Loucy (cell line): Measurements from ENCODE around the gene CAMKMT.

Experiments used
- H2AFZ ChIP-seq: fragments of 200-600 bp; sonication (generic); 2 replicates; pipeline ENCODE4 v1.6.0; 2016; ENCODE audit warnings: antibody characterized with exemption, mild to moderate bottlenecking, low read length, moderate library complexity
- H3F3A ChIP-seq: fragments of 200-600 bp; 2 replicates; pipeline ENCODE4 v1.6.0; 2016; ENCODE audit warnings: antibody characterized with exemption, low read depth, mild to moderate bottlenecking
- H3K27me3 ChIP-seq: fragments of 200-600 bp; sonication (generic); 2 replicates; pipeline ENCODE4 v1.6.1; 2014; ENCODE audit warnings: low read length, mild to moderate bottlenecking; ENCODE audit not compliant: insufficient read depth, poor library complexity, severe bottlenecking
- H3K36me3 ChIP-seq: fragments of 200-600 bp; sonication (generic); 2 replicates; pipeline ENCODE4 v1.6.1; 2016; ENCODE audit warnings: low read length; ENCODE audit not compliant: insufficient read depth
- H3K4me1 ChIP-seq: fragments of 200-600 bp; sonication (generic); 2 replicates; pipeline ENCODE4 v1.5.1; 2014; ENCODE audit warnings: low read length, mild to moderate bottlenecking; ENCODE audit not compliant: insufficient read depth, poor library complexity, severe bottlenecking
- H3K4me2 ChIP-seq: fragments of 200-600 bp; sonication (generic); 2 replicates; pipeline ENCODE4 v1.6.0; 2014; ENCODE audit warnings: antibody characterized with exemption, low read length, low read depth, mild to moderate bottlenecking; ENCODE audit not compliant: poor library complexity, severe bottlenecking
- H3K4me3 ChIP-seq: fragments of 200-600 bp; sonication (generic); 2 replicates; pipeline ENCODE4 v1.5.1; 2014; ENCODE audit warnings: low read length, mild to moderate bottlenecking, mixed read lengths; ENCODE audit not compliant: poor library complexity, severe bottlenecking
- H3K79me2 ChIP-seq: fragments of 200-600 bp; sonication (generic); 2 replicates; pipeline ENCODE4 v1.6.1; 2014; ENCODE audit warnings: low read length; ENCODE audit not compliant: insufficient read depth
- H3K9ac ChIP-seq: fragments of 200-600 bp; sonication (generic); 2 replicates; pipeline ENCODE4 v1.6.0; 2014; ENCODE audit warnings: mild to moderate bottlenecking, low read depth, low read length, moderate library complexity; ENCODE audit not compliant: poor library complexity, severe bottlenecking
- H3K9me2 ChIP-seq: fragments of 200-600 bp; sonication (generic); replicated peaks from 2 replicates; pipeline ENCODE4 v1.6.1; 2016; ENCODE audit warnings: low read depth, low read length, mixed read lengths
- H3K9me3 ChIP-seq: fragments of 200-600 bp; sonication (generic); 2 replicates; pipeline ENCODE4 v1.6.1; 2014; ENCODE audit warnings: mild to moderate bottlenecking, antibody characterized with exemption, low read length, low read depth; ENCODE audit not compliant: insufficient read depth
- H4K20me1 ChIP-seq: fragments of 200-600 bp; sonication (generic); 2 replicates; pipeline ENCODE4 v1.6.0; 2014; ENCODE audit warnings: antibody characterized with exemption, low read length, mild to moderate bottlenecking; ENCODE audit not compliant: insufficient read depth, poor library complexity, severe bottlenecking
- CTCF ChIP-seq: fragments of 200-600 bp; sonication (generic); conservative IDR thresholded peaks from 2 replicates; pipeline ENCODE4 v1.5.1; 2014; ENCODE audit warnings: mild to moderate bottlenecking, antibody characterized with exemption, low read length
- EZH2phosphoT487 ChIP-seq: fragments of 200-600 bp; IDR thresholded peaks from 2 replicates; pipeline ENCODE4 v1.6.1; 2018; ENCODE audit warnings: antibody characterized with exemption, mild to moderate bottlenecking, moderate library complexity, borderline replicate concordance

Gene CAMKMT

GRCh38 chr2:44649381-44649780, 287.6 kb downstream of the CAMKMT start:
- no peaks in the 10 kb centered on the region for H3K9me2 ChIP-seq
- TF ChIP-seq EZH2phosphoT487 (no peak), CTCF (no peak)
- H3K79me2 ChIP-seq: no peaks in the 10 kb centered on the region
- no peaks in the 10 kb centered on the region for H3K36me3 ChIP-seq
- no peak overlapping the region for H3K4me3 ChIP-seq
- H2AFZ ChIP-seq: no peak overlapping the region
- no peaks in the 10 kb centered on the region for H3K27me3 ChIP-seq
- no peaks in the 10 kb centered on the region for H3K4me1 ChIP-seq
- H3F3A ChIP-seq: no peaks in the 10 kb centered on the region
- no peaks in the 10 kb centered on the region for H4K20me1 ChIP-seq
- no peak overlapping the region for H3K4me2 ChIP-seq
- no peak overlapping the region for H3K9ac ChIP-seq
- no peaks in the 10 kb centered on the region for H3K9me3 ChIP-seq

- no peaks in the 10 kb centered on the region for H3K4me1 ChIP-seq
- no peak overlapping the region for H3K4me3 ChIP-seq
- no peaks in the 10 kb centered on the region for H3K9me2 ChIP-seq
- H3K79me2 ChIP-seq: no peaks in the 10 kb centered on the region
- no peaks in the 10 kb centered on the region for H3F3A ChIP-seq
- no peaks in the 10 kb centered on the region for H4K20me1 ChIP-seq
- no peaks in the 10 kb centered on the region for H3K9me3 ChIP-seq
- H3K9ac ChIP-seq: no peak overlapping the region
- H3K4me2 ChIP-seq: no peak overlapping the region
- H3K27me3 ChIP-seq: no peaks in the 10 kb centered on the region
- TF ChIP-seq CTCF: no peak
- TF ChIP-seq EZH2phosphoT487: no peak
- H2AFZ ChIP-seq: no peak overlapping the region
- H3K36me3 ChIP-seq: no peaks in the 10 kb centered on the region
Observed at GRCh38 chr2:44650796-44651195, 289.0 kb downstream of the CAMKMT start.

GRCh38 chr2:44651974-44652373, 290.2 kb downstream of the CAMKMT start:
- Histone ChIP-seq H3K27me3 (no peaks in the 10 kb centered on the region), H3K4me1 (no peaks in the 10 kb centered on the region), H3K79me2 (no peaks in the 10 kb centered on the region), H3K9ac (no peak overlapping the region), H4K20me1 (no peaks in the 10 kb centered on the region), H2AFZ (no peak overlapping the region), H3K4me3 (no peak overlapping the region), H3K36me3 (no peaks in the 10 kb centered on the region), H3K4me2 (no peak overlapping the region), H3K9me2 (no peaks in the 10 kb centered on the region), H3F3A (no peaks in the 10 kb centered on the region), H3K9me3 (no peaks in the 10 kb centered on the region)
- TF ChIP-seq EZH2phosphoT487 (no peak), CTCF (no peak)
